HFF-Myc (cell line): Measurements from ENCODE around the gene TCIRG1.

Experiments
- DNase-seq: peaks from one replicate; pipeline ENCODE4 v3.0.0-alpha.2; 2011; ENCODE audit warnings: low read depth; ENCODE audit errors: extremely low read depth
- H3K4me3 ChIP-seq: replicated peaks from 2 replicates; pipeline ENCODE4 v1.5.1; 2011; ENCODE audit warnings: low read depth, mild to moderate bottlenecking, control low read depth, low read length
- TF ChIP-seq, protein P1 (sequence below): IDR thresholded peaks from 2 replicates; pipeline ENCODE4 v1.5.1; 2012; ENCODE audit warnings: mild to moderate bottlenecking, low read depth, low read length, control low read depth; ENCODE audit errors: missing control alignments

The TCIRG1 gene

GRCh38 chr11:68016904-68017817 is 21.7 kb upstream of the TCIRG1 start:
- TF ChIP-seq, protein P1, sequence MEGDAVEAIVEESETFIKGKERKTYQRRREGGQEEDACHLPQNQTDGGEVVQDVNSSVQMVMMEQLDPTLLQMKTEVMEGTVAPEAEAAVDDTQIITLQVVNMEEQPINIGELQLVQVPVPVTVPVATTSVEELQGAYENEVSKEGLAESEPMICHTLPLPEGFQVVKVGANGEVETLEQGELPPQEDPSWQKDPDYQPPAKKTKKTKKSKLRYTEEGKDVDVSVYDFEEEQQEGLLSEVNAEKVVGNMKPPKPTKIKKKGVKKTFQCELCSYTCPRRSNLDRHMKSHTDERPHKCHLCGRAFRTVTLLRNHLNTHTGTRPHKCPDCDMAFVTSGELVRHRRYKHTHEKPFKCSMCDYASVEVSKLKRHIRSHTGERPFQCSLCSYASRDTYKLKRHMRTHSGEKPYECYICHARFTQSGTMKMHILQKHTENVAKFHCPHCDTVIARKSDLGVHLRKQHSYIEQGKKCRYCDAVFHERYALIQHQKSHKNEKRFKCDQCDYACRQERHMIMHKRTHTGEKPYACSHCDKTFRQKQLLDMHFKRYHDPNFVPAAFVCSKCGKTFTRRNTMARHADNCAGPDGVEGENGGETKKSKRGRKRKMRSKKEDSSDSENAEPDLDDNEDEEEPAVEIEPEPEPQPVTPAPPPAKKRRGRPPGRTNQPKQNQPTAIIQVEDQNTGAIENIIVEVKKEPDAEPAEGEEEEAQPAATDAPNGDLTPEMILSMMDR: no peak
- DNase-seq: no peak

GRCh38 chr11:68017980-68018729 is 20.7 kb upstream of the TCIRG1 start:
- TF ChIP-seq, protein P1: no peak
- no peak overlapping the region for H3K4me3 ChIP-seq
- DNase-seq: no peak

More at GRCh38 chr11:68016904-68017817, 21.7 kb upstream of the TCIRG1 start:
- no peak overlapping the region for H3K4me3 ChIP-seq

GRCh38 chr11:68018730-68019190 is 20.1 kb upstream of the TCIRG1 start:
- no peak overlapping the region for H3K4me3 ChIP-seq
- TF ChIP-seq, protein P1: no peak
- no peak for DNase-seq

DNA sequence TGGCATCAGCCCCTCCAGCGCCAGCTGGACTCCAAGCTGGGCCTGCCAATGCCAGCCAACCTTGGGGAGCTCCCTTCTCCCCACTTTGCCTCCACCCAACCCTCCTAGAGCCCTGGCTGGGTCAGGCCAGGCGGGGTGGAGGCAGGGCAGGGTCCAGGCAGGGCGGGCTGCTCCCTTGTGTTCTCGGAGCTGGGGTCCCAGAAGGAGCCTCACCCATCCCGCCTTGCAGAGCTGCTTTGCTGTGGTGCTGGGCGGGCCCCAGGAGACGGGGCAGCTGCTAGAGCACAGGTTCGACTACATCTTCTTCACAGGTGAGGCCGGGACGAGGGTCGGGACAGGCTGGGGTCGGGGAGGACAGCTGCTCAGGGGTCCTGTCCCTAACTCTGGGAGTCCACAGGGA is 19.3 kb upstream of the TCIRG1 start:
- no peak overlapping the region for H3K4me3 ChIP-seq
- TF ChIP-seq, protein P1: no peak
- DNase-seq: no peak

- no peak overlapping the region for H3K4me3 ChIP-seq
- no peak for DNase-seq
- TF ChIP-seq, protein P1: peak; percentile 42
Measured at GRCh38 chr11:68020575-68020974, 18.2 kb upstream of the TCIRG1 start.

DNA sequence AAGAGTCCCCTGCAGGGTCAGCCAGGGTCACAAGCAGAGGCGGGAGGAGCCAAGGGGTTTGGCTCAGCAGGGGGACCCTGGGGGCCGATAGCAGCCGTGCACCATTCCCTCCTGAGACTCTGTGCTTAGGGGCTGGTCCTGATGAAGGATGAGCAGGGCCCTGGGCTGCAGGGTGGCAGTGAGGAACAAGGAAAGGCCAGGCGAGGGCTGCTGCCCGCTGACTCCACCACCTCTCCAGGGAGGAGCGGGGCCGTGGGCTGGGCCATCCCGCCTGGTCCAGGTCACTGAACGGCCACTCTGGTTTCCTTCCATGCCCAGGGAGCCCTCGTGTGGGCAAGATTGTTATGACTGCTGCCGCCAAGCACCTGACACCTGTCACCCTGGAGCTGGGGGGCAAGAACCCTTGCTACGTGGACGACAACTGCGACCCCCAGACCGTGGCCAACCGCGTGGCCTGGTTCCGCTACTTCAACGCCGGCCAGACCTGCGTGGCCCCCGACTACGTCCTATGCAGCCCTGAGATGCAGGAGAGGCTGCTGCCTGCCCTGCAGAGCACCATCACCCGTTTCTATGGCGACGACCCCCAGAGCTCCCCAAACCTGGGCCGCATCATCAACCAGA is 17.5 kb upstream of the TCIRG1 start:
- DNase-seq: no peak
- TF ChIP-seq, protein P1: peak; percentile 11
- no peak overlapping the region for H3K4me3 ChIP-seq
